Panc1 (cell line): ENCODE data around the gene FSIP1. TPM values are rescaled to one million over a fixed set of nuclear protein-coding genes. Genes with fewer than 3 reads are reported as not detected.

Experiments used
- ATAC-seq: fragments of 200-7000 bp; cut with Tn5 transposase; 2 replicates; pipeline ENCODE4 v1.9.1; 2020; ENCODE audit warnings: mild to moderate bottlenecking, moderate library complexity
- BruUV-seq: library from RNA; stranded (reverse); fragments of 400-500 nt; replicated peaks from 2 replicates; lab custom pipeline; 2021; lab: Mats Ljungman, UMichigan
- CTCF ChIA-PET: fragments of 300-600 bp; sonication (Branson Sonifier 250); formaldehyde crosslinking; loops from one replicate; lab custom pipeline; 2022; ENCODE audit warnings: antibody characterized with exemption; lab: Charles Lee
- POLR2A ChIA-PET: fragments of 300-600 bp; sonication (Branson Sonifier 250); formaldehyde crosslinking; loops from one replicate; lab custom pipeline; 2022; ENCODE audit warnings: antibody characterized with exemption; lab: Charles Lee
- DNase-seq: peaks from one replicate; pipeline ENCODE4 v3.0.0-alpha.2; 2010; ENCODE audit warnings: low read depth, low spot score
- H3K27ac ChIP-seq: 2 replicates; pipeline ENCODE4 v1.5.1; 2011; ENCODE audit warnings: mild to moderate bottlenecking, low read length, inconsistent platforms
- H3K27me3 ChIP-seq: fragments of 200-500 bp; sonication (Bioruptor generic); 2 replicates; pipeline ENCODE4 v1.6.0; 2014; ENCODE audit warnings: low read length, inconsistent platforms; ENCODE audit not compliant: control insufficient read depth, insufficient read depth
- H3K36me3 ChIP-seq: fragments of 200-500 bp; sonication (Bioruptor generic); 2 replicates; pipeline ENCODE4 v1.5.1; 2014; ENCODE audit warnings: inconsistent platforms, mild to moderate bottlenecking, low read length, moderate library complexity; ENCODE audit not compliant: control insufficient read depth, insufficient read depth
- H3K4me1 ChIP-seq: 2 replicates; pipeline ENCODE4 v1.5.1; 2011; ENCODE audit warnings: inconsistent platforms, mild to moderate bottlenecking, low read length, moderate library complexity; ENCODE audit not compliant: control insufficient read depth, insufficient read depth
- H3K4me3 ChIP-seq, 2 experiments: 2 replicates each; pipeline ENCODE4 v1.5.1; 2011 to 2012; ENCODE audit warnings: low read depth in 2 of 2, low read length in 2 of 2, mild to moderate bottlenecking in 2 of 2, inconsistent platforms in 1 of 2, moderate library complexity in 1 of 2
- H3K9me3 ChIP-seq: fragments of 200-500 bp; sonication (Bioruptor generic); 2 replicates; pipeline ENCODE4 v1.5.1; 2014; ENCODE audit warnings: low read depth, mild to moderate bottlenecking, inconsistent platforms, low read length, moderate library complexity; ENCODE audit not compliant: control insufficient read depth, insufficient read depth
- CTCF ChIP-seq: fragments of 450-650 bp; IDR thresholded peaks from 2 replicates; pipeline ENCODE4 v1.5.1; 2017; ENCODE audit warnings: mild to moderate bottlenecking
- POLR2AphosphoS5 ChIP-seq: IDR thresholded peaks from 2 replicates; pipeline ENCODE4 v1.6.1; 2012; ENCODE audit warnings: mild to moderate bottlenecking, low read depth, low read length, moderate library complexity
- REST ChIP-seq, 2 experiments: IDR thresholded peaks; 2 replicates each; pipeline ENCODE4 v1.6.1; 2011 to 2012; ENCODE audit warnings: low read depth in 2 of 2, control low read depth in 1 of 2, low read length in 1 of 2, mild to moderate bottlenecking in 1 of 2, moderate library complexity in 1 of 2; ENCODE audit not compliant: insufficient read depth in 1 of 2
- SIN3A ChIP-seq: IDR thresholded peaks from 2 replicates; pipeline ENCODE4 v1.6.1; 2012; ENCODE audit warnings: low read depth, mild to moderate bottlenecking, low read length, moderate library complexity, borderline replicate concordance; ENCODE audit not compliant: insufficient read depth
- TCF7L2 ChIP-seq: IDR thresholded peaks from 2 replicates; pipeline ENCODE4 v1.6.1; 2011; ENCODE audit warnings: mild to moderate bottlenecking, low read depth, low read length, inconsistent platforms
- in situ Hi-C: cut with HindIII; loops from 2 replicates; pipeline ENCODE4 v1.10.0; 2016; ENCODE audit warnings: low sequenced_read_pairs, low pct_unique_long_range_greater_than_20kb
- intact Hi-C: fragments of 100-400 bp; cut with micrococcal nuclease; formaldehyde crosslinking; loops from one replicate; pipeline ENCODE4 v1.10.0; 2022; ENCODE audit not compliant: unreplicated experiment
- total RNA-seq: library from RNA; stranded (reverse); gene quantifications from one replicate; pipeline ENCODE4 v1.2.1, GENCODE V29; 2021; ENCODE audit not compliant: unreplicated experiment

The FSIP1 gene
- total RNA-seq, 1 experiment from 2014 or later: 1.4 TPM

- DNase-seq (no peak), ATAC-seq (no peak)
- in situ Hi-C loops (no loop called here), intact Hi-C loops (no loop called here)
- CTCF ChIA-PET: no interaction called here
- POLR2A ChIA-PET: no interaction called here
- Histone ChIP-seq H3K27me3 (no peaks in the 10 kb centered on the region), H3K27ac (no peak overlapping the region), H3K9me3 (no peaks in the 10 kb centered on the region), H3K4me1 (no peaks in the 10 kb centered on the region), H3K36me3 (no peaks in the 10 kb centered on the region), H3K4me3 (no peak overlapping the region)
- BruUV-seq: no TSS peak
- no peak for TF ChIP-seq TCF7L2
- TF ChIP-seq SIN3A: no peak
- TF ChIP-seq CTCF: no peak
- TF ChIP-seq REST (IDR thresholded peaks at IDR 0.05; ENCODE audit: insufficient read depth in 1 of 2, low read depth in 2 of 2, low read length in 1 of 2): no peak
- TF ChIP-seq POLR2AphosphoS5: no peak
Observed at GRCh38 chr15:39746176-39746575, 36.5 kb downstream of the FSIP1 start.

GRCh38 chr15:39745415-39745814 lies 37.2 kb downstream of the FSIP1 start:
- no peaks in the 10 kb centered on the region for H3K4me1 ChIP-seq
- no peaks in the 10 kb centered on the region for H3K9me3 ChIP-seq
- ATAC-seq (no peak), DNase-seq (no peak)
- ChIA-PET POLR2A (no interaction called here), CTCF (no interaction called here)
- H3K4me3 ChIP-seq: no peak overlapping the region
- in situ Hi-C loops (no loop called here), intact Hi-C loops (no loop called here)
- no peak overlapping the region for H3K27ac ChIP-seq
- TF ChIP-seq SIN3A (no peak), REST (IDR thresholded peaks at IDR 0.05; ENCODE audit: insufficient read depth in 1 of 2, low read depth in 2 of 2, low read length in 1 of 2) (no peak), TCF7L2 (no peak), CTCF (no peak), POLR2AphosphoS5 (no peak)
- BruUV-seq: no TSS peak
- H3K36me3 ChIP-seq: no peaks in the 10 kb centered on the region
- H3K27me3 ChIP-seq: no peaks in the 10 kb centered on the region
